Neural progenitor cell (in vitro differentiated cells): ENCODE results near the gene MRAP. TPM values are rescaled to one million over a fixed set of nuclear protein-coding genes. Genes with fewer than 3 reads are reported as not detected.

Experiments
- DNase-seq: peaks from one replicate; pipeline ENCODE4 v3.0.0-alpha.2; 2016; ENCODE audit warnings: low spot score
- H2AFZ ChIP-seq: fragments of 200-600 bp; sonication (generic); replicated peaks from 2 replicates; pipeline ENCODE4 v1.6.1; 2016; ENCODE audit warnings: antibody characterized with exemption
- H3F3A ChIP-seq: fragments of 200-600 bp; sonication (generic); 2 replicates; pipeline ENCODE4 v1.6.1; 2016; ENCODE audit warnings: antibody characterized with exemption, low read depth
- H3K27ac ChIP-seq: fragments of 200-600 bp; sonication (generic); 2 replicates; pipeline ENCODE4 v1.5.1; 2016; ENCODE audit warnings: mild to moderate bottlenecking
- H3K27me3 ChIP-seq: fragments of 200-600 bp; sonication (generic); 2 replicates; pipeline ENCODE4 v1.6.1; 2016; ENCODE audit warnings: mild to moderate bottlenecking, moderate library complexity
- H3K36me3 ChIP-seq: fragments of 200-600 bp; sonication (generic); 2 replicates; pipeline ENCODE4 v1.5.1; 2016
- H3K4me1 ChIP-seq: fragments of 200-600 bp; sonication (generic); 2 replicates; pipeline ENCODE4 v1.6.1; 2016; ENCODE audit warnings: mixed run types
- H3K4me2 ChIP-seq: fragments of 200-600 bp; sonication (generic); 2 replicates; pipeline ENCODE4 v1.6.1; 2016
- H3K4me3 ChIP-seq: fragments of 200-600 bp; sonication (generic); 2 replicates; pipeline ENCODE4 v1.5.1; 2016
- H3K79me2 ChIP-seq: fragments of 200-600 bp; sonication (generic); 2 replicates; pipeline ENCODE4 v1.6.1; 2016; ENCODE audit warnings: low read depth
- H3K9ac ChIP-seq: fragments of 200-600 bp; sonication (generic); 2 replicates; pipeline ENCODE4 v1.6.1; 2016
- H3K9me3 ChIP-seq: fragments of 200-600 bp; sonication (generic); 2 replicates; pipeline ENCODE4 v1.5.1; 2016; ENCODE audit warnings: low read depth
- H4K20me1 ChIP-seq: fragments of 200-600 bp; sonication (generic); 2 replicates; pipeline ENCODE4 v1.6.1; 2016; ENCODE audit warnings: low read depth
- H3K27ac Mint-ChIP-seq: 3 replicates; pipeline ENCODE4 v1.8.0; 2021; ENCODE audit warnings: mixed read lengths
- H3K27me3 Mint-ChIP-seq: 2 replicates; pipeline ENCODE4 v1.8.0; 2022; ENCODE audit warnings: low read depth, mild to moderate bottlenecking, inconsistent platforms, moderate library complexity, mixed read lengths; ENCODE audit not compliant: insufficient read depth
- H3K36me3 Mint-ChIP-seq: 3 replicates; pipeline ENCODE4 v1.8.0; 2021; ENCODE audit warnings: mixed read lengths
- H3K4me1 Mint-ChIP-seq: 3 replicates; pipeline ENCODE4 v1.8.0; 2021; ENCODE audit warnings: mixed read lengths
- H3K4me3 Mint-ChIP-seq: 3 replicates; pipeline ENCODE4 v1.8.0; 2021; ENCODE audit warnings: mild to moderate bottlenecking, moderate library complexity, mixed read lengths
- H3K9me3 Mint-ChIP-seq: 3 replicates; pipeline ENCODE4 v1.8.0; 2020; ENCODE audit warnings: mixed read lengths
- EZH2 ChIP-seq: fragments of 200-600 bp; sonication (generic); IDR thresholded peaks from 2 replicates; pipeline ENCODE4 v1.6.1; 2017; ENCODE audit warnings: antibody characterized with exemption, mild to moderate bottlenecking, moderate library complexity
- EZH2phosphoT487 ChIP-seq: fragments of 200-600 bp; sonication (generic); IDR thresholded peaks from 2 replicates; pipeline ENCODE4 v1.6.1; 2017; ENCODE audit warnings: antibody characterized with exemption
- total RNA-seq: library from RNA; depleted of rRNA; stranded (reverse); fragments of >200 nt; gene quantifications from 2 replicates; pipeline ENCODE4 v1.2.3, GENCODE V29; 2015; ENCODE audit warnings: low replicate concordance
- TF ChIP-seq, protein P1 (sequence below): fragments of 200-600 bp; sonication (generic); IDR thresholded peaks from 2 replicates; pipeline ENCODE4 v1.5.1; 2017; ENCODE audit warnings: antibody characterized with exemption, mild to moderate bottlenecking

The MRAP gene
- total RNA-seq, 1 donor from 2014 or later, result not detected

GRCh38 chr21:32346951-32347350 is 48.3 kb downstream of the MRAP start:
- TF ChIP-seq EZH2phosphoT487, result no peak
- TF ChIP-seq EZH2, result no peak
- TF ChIP-seq, protein P1, sequence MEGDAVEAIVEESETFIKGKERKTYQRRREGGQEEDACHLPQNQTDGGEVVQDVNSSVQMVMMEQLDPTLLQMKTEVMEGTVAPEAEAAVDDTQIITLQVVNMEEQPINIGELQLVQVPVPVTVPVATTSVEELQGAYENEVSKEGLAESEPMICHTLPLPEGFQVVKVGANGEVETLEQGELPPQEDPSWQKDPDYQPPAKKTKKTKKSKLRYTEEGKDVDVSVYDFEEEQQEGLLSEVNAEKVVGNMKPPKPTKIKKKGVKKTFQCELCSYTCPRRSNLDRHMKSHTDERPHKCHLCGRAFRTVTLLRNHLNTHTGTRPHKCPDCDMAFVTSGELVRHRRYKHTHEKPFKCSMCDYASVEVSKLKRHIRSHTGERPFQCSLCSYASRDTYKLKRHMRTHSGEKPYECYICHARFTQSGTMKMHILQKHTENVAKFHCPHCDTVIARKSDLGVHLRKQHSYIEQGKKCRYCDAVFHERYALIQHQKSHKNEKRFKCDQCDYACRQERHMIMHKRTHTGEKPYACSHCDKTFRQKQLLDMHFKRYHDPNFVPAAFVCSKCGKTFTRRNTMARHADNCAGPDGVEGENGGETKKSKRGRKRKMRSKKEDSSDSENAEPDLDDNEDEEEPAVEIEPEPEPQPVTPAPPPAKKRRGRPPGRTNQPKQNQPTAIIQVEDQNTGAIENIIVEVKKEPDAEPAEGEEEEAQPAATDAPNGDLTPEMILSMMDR, result no peak
- H3F3A ChIP-seq, result no peaks in the 10 kb centered on the region
- DNase-seq, result no peak
- H2AFZ ChIP-seq, result no peak overlapping the region
- no peak overlapping the region for H3K9ac ChIP-seq
- Mint-ChIP-seq H3K27ac (no peak overlapping the region), H3K4me1 (no peaks in the 10 kb centered on the region), H3K4me3 (no peak overlapping the region), H3K9me3 (peaks cover 14% of the 10 kb centered on the region), H3K27me3 (no peaks in the 10 kb centered on the region), H3K36me3 (peaks cover 53% of the 10 kb centered on the region)
- no peaks in the 10 kb centered on the region for H3K4me1 ChIP-seq
- no peak overlapping the region for H3K4me3 ChIP-seq
- H3K79me2 ChIP-seq, result no peaks in the 10 kb centered on the region
- no peak overlapping the region for H3K27ac ChIP-seq
- H3K36me3 ChIP-seq, result peaks cover 7% of the 10 kb centered on the region
- H3K9me3 ChIP-seq, result no peaks in the 10 kb centered on the region
- H3K4me2 ChIP-seq, result no peak overlapping the region
- H3K27me3 ChIP-seq, result no peaks in the 10 kb centered on the region
- H4K20me1 ChIP-seq, result no peaks in the 10 kb centered on the region

DNA sequence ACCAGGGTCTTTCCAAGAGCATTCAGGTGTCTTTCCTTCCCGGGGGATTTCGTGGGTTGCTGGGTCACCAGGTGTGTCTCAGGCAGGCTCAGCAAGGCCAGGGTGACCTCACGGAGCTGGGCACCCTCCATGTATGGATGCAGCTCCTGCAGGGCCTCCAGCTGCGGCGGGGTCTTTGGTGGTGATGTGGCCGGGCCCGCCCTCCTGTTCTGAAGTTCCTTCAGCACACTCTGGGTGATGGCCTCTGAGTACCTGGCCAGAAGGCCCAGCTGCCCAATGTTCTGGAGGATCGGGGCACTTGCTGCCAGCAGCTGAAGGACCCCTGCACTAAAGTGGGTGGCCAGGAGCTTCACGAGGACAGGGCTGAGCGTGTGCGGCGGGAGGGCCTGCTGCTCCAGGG is 48.7 kb downstream of the MRAP start:
- Mint-ChIP-seq H3K27me3 (no peaks in the 10 kb centered on the region), H3K4me3 (no peak overlapping the region), H3K9me3 (peaks cover 14% of the 10 kb centered on the region), H3K4me1 (no peaks in the 10 kb centered on the region), H3K36me3 (peaks cover 56% of the 10 kb centered on the region), H3K27ac (no peak overlapping the region)
- no peaks in the 10 kb centered on the region for H4K20me1 ChIP-seq
- no peaks in the 10 kb centered on the region for H3K27me3 ChIP-seq
- H3K36me3 ChIP-seq, result peaks cover 7% of the 10 kb centered on the region
- H3K9ac ChIP-seq, result no peak overlapping the region
- H3F3A ChIP-seq, result no peaks in the 10 kb centered on the region
- no peak for TF ChIP-seq EZH2
- no peak for TF ChIP-seq EZH2phosphoT487
- TF ChIP-seq, protein P1, result no peak
- no peak overlapping the region for H3K4me3 ChIP-seq
- no peak overlapping the region for H3K4me2 ChIP-seq
- no peak overlapping the region for H2AFZ ChIP-seq
- no peak overlapping the region for H3K27ac ChIP-seq
- no peak for DNase-seq
- no peaks in the 10 kb centered on the region for H3K79me2 ChIP-seq
- no peaks in the 10 kb centered on the region for H3K9me3 ChIP-seq
- no peaks in the 10 kb centered on the region for H3K4me1 ChIP-seq

GRCh38 chr21:32347977-32348376 is 49.3 kb downstream of the MRAP start:
- H3K27ac Mint-ChIP-seq, result no peak overlapping the region
- Histone ChIP-seq H4K20me1 (no peaks in the 10 kb centered on the region), H3K79me2 (no peaks in the 10 kb centered on the region), H3K4me3 (no peak overlapping the region), H3K9ac (no peak overlapping the region), H3K9me3 (no peaks in the 10 kb centered on the region), H3K27ac (no peak overlapping the region), H3K36me3 (peaks cover 7% of the 10 kb centered on the region), H3K4me2 (no peak overlapping the region), H2AFZ (no peak overlapping the region), H3K27me3 (no peaks in the 10 kb centered on the region), H3K4me1 (no peaks in the 10 kb centered on the region), H3F3A (no peaks in the 10 kb centered on the region)
- no peak for DNase-seq
- no peak overlapping the region for H3K4me3 Mint-ChIP-seq
- no peaks in the 10 kb centered on the region for H3K27me3 Mint-ChIP-seq
- peaks cover 55% of the 10 kb centered on the region for H3K36me3 Mint-ChIP-seq
- no peaks in the 10 kb centered on the region for H3K4me1 Mint-ChIP-seq
- TF ChIP-seq EZH2 (no peak), EZH2phosphoT487 (no peak)
- TF ChIP-seq, protein P1, result no peak
- H3K9me3 Mint-ChIP-seq, result peaks cover 14% of the 10 kb centered on the region
